TTC549 (cell line): Measurements from ENCODE around the gene DMRTC1B.
"Not testable (repeated sequence)": the region's sequence is repeated elsewhere in the genome, so short reads cannot be mapped to it uniquely, and the experiment has no call there.

Experiments
- FAIRE-seq: peaks from 2 replicates; lab custom pipeline; 2012; peaks lifted over from hg19 to GRCh38; lab: Jason Lieb, UNC

Gene DMRTC1B

GRCh38 chrX:72776653-72777466, at the start of gene DMRTC1B:
Gene DMRTC1B (plus strand): TSS chrX:72776890. CDS start chrX:72845136, 68,246 bp downstream.
- not testable (repeated sequence) for FAIRE-seq

- FAIRE-seq = no peak
Measured at GRCh38 chrX:72727846-72728245, 48.8 kb upstream of the DMRTC1B start.

GRCh38 chrX:72733636-72734035, 43.1 kb upstream of the DMRTC1B start:
- FAIRE-seq = not testable (repeated sequence)

- FAIRE-seq = no peak
Measured at GRCh38 chrX:72735561-72735960, 41.1 kb upstream of the DMRTC1B start.

GRCh38 chrX:72745546-72745945, 31.1 kb upstream of the DMRTC1B start:
- not testable (repeated sequence) for FAIRE-seq

- not testable (repeated sequence) for FAIRE-seq
Measured at GRCh38 chrX:72748545-72748944, 28.1 kb upstream of the DMRTC1B start.

GRCh38 chrX:72760454-72760853, 16.2 kb upstream of the DMRTC1B start:
- not testable (repeated sequence) for FAIRE-seq

- FAIRE-seq = not testable (repeated sequence)
Measured at GRCh38 chrX:72777467-72777790, 739 bp downstream of the DMRTC1B start.

GRCh38 chrX:72778146-72778545, 1.5 kb downstream of the DMRTC1B start:
- FAIRE-seq = not testable (repeated sequence)

GRCh38 chrX:72782560-72782959, 5.9 kb downstream of the DMRTC1B start, which contains the start of gene FAM236B:
Gene FAM236B (minus strand): TSS chrX:72782660. CDS start chrX:72782560, 100 bp downstream.
- FAIRE-seq = not testable (repeated sequence)

- FAIRE-seq = not testable (repeated sequence)
Measured at GRCh38 chrX:72783365-72783936, 6.8 kb downstream of the DMRTC1B start.

- not testable (repeated sequence) for FAIRE-seq
Measured at GRCh38 chrX:72783964-72784363, 7.3 kb downstream of the DMRTC1B start.

- not testable (repeated sequence) for FAIRE-seq
Measured at GRCh38 chrX:72788142-72788541, 11.5 kb downstream of the DMRTC1B start.

- not testable (repeated sequence) for FAIRE-seq
Measured at GRCh38 chrX:72790390-72790789, 13.7 kb downstream of the DMRTC1B start.

- FAIRE-seq = not testable (repeated sequence)
Measured at GRCh38 chrX:72808110-72808509, 31.4 kb downstream of the DMRTC1B start, which contains the start of gene FAM236D. Gene FAM236D (minus strand): TSS chrX:72808210. CDS start chrX:72808110, 100 bp downstream.

GRCh38 chrX:72830701-72831100, 54.0 kb downstream of the DMRTC1B start:
- FAIRE-seq = not testable (repeated sequence)

- FAIRE-seq = not testable (repeated sequence)
Measured at GRCh38 chrX:72837532-72837931, 60.8 kb downstream of the DMRTC1B start.

- FAIRE-seq = not testable (repeated sequence)
Measured at GRCh38 chrX:72882898-72883297, 106.2 kb downstream of the DMRTC1B start.

- not testable (repeated sequence) for FAIRE-seq
Measured at GRCh38 chrX:72889740-72890139, 113.0 kb downstream of the DMRTC1B start.
